Erythroblast (primary cell): ENCODE results near the gene MAOA.

Experiments used
- GATA1 ChIP-seq: IDR thresholded peaks from 2 replicates; pipeline ENCODE4 v1.6.1; 2011; ENCODE audit warnings: low read depth, mild to moderate bottlenecking, control low read depth, low read length, moderate library complexity
- POLR2A ChIP-seq: IDR thresholded peaks from 2 replicates; pipeline ENCODE4 v1.6.1; 2011; ENCODE audit warnings: mild to moderate bottlenecking, low read length

DNA sequence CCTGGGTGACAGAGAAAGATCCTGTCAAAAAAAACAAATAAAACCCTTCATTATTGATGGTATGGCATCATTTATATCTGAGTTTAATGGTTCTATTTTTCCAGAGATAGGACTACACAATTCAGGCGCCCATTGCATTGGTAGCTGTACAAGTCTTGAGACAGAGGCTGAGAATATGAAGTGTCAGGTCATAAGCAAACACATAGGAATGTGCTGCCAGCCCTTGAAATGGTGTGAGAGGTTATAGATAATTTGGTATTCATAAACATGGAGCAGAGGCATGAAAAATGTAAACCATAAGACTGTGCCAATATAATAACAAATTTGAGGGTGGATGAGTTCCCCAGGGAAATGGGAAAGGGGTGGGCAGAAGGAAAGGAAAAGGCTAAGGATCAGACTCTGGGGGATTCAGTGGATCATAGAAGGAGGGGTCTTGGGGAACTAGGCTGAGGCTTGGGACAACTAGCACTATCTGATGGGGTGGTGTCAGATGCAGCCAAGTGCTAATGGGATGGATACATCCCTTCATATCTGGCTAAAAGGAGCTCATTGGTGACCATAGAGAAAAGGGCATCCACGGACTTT, 50.8 kb downstream of the MAOA start:
- TF ChIP-seq POLR2A (no peak), GATA1 (no peak)
